Fibroblast of skin of left quadriceps (primary cell): ENCODE measurements around the gene UQCRC1.

Source experiments
- DNase-seq, 2 experiments: peaks; one replicate each; pipeline ENCODE4 v3.0.0-alpha.2; 2013; ENCODE audit warnings: low read depth in 2 of 2

Gene UQCRC1

GRCh38 chr3:48633743-48634142 lies 24.3 kb upstream of the UQCRC1 start:
- DNase-seq = no peak

GRCh38 chr3:48633256-48633655 lies 23.8 kb upstream of the UQCRC1 start:
- DNase-seq = no peak

- DNase-seq = no peak
These were observed 22.3 kb upstream of the UQCRC1 start for GRCh38 chr3:48631516-48632448.

- DNase-seq = no peak
These were observed 21.4 kb upstream of the UQCRC1 start for GRCh38 chr3:48630833-48631232.

GRCh38 chr3:48630407-48630806 lies 21.0 kb upstream of the UQCRC1 start:
- DNase-seq = no peak

- DNase-seq = no peak
These were observed 20.4 kb upstream of the UQCRC1 start for GRCh38 chr3:48629894-48630293.

GRCh38 chr3:48628277-48629017 lies 19.0 kb upstream of the UQCRC1 start:
- DNase-seq = no peak

GRCh38 chr3:48625600-48625999 lies 16.2 kb upstream of the UQCRC1 start:
- no peak for DNase-seq

- no peak for DNase-seq
These were observed 15.3 kb upstream of the UQCRC1 start for GRCh38 chr3:48624767-48625166.

- DNase-seq = no peak
These were observed 14.6 kb upstream of the UQCRC1 start for GRCh38 chr3:48623851-48624547.

GRCh38 chr3:48621461-48621869 lies 12.0 kb upstream of the UQCRC1 start, which contains the start of gene TMEM89:
TMEM89 (minus strand) TSS chr3:48621769; CDS start chr3:48621756, 13 bp downstream.
- no peak for DNase-seq

- no peak for DNase-seq
These were observed 10.4 kb upstream of the UQCRC1 start for GRCh38 chr3:48619541-48620524.

GRCh38 chr3:48617559-48617958 lies 8.1 kb upstream of the UQCRC1 start:
- DNase-seq = no peak

- peak; percentile 56 to 63 for DNase-seq
These were observed 4.6 kb upstream of the UQCRC1 start for GRCh38 chr3:48614044-48614443.

- no peak for DNase-seq
These were observed 2.9 kb upstream of the UQCRC1 start for GRCh38 chr3:48612309-48612708.

- no peak for DNase-seq
These were observed 1.9 kb downstream of the UQCRC1 start for GRCh38 chr3:48607519-48607918.

- DNase-seq = no peak
These were observed 7.8 kb downstream of the UQCRC1 start for GRCh38 chr3:48601622-48601994.

- DNase-seq = no peak
These were observed 8.5 kb downstream of the UQCRC1 start for GRCh38 chr3:48600711-48601621.

- DNase-seq = no peak
These were observed 9.7 kb downstream of the UQCRC1 start for GRCh38 chr3:48599509-48600285.
